WTC11 (cell line): ENCODE results near the gene RAPGEF6. TPM values are rescaled to one million over a fixed set of nuclear protein-coding genes. Genes with fewer than 3 reads are reported as not detected.

Source experiments
- ATAC-seq: fragments of 200-7000 bp; cut with Tn5 transposase; 2 replicates; pipeline ENCODE4 v1.10.0; 2021; ENCODE audit warnings: mild to moderate bottlenecking, moderate library complexity
- CTCF ChIA-PET: fragments of 300-600 bp; sonication (Branson Sonifier 250); formaldehyde crosslinking; loops from one replicate; lab custom pipeline; 2021; ENCODE audit warnings: antibody characterized with exemption; lab: Charles Lee
- POLR2A ChIA-PET: fragments of 350-600 bp; sonication (Branson Sonifier 250); formaldehyde crosslinking; loops from one replicate; lab custom pipeline; 2021; ENCODE audit warnings: antibody characterized with exemption; lab: Charles Lee
- DNase-seq: peaks from one replicate; pipeline ENCODE4 v3.0.0; 2021; ENCODE audit warnings: low spot score
- H3K27ac Mint-ChIP-seq: 2 replicates; pipeline ENCODE4 v1.8.0; 2021; ENCODE audit warnings: mixed read lengths
- H3K27me3 Mint-ChIP-seq: 2 replicates; pipeline ENCODE4 v1.8.0; 2021; ENCODE audit warnings: low read depth, mild to moderate bottlenecking, moderate library complexity, mixed read lengths
- H3K36me3 Mint-ChIP-seq: 2 replicates; pipeline ENCODE4 v1.8.0; 2021; ENCODE audit warnings: mixed read lengths
- H3K4me1 Mint-ChIP-seq: 2 replicates; pipeline ENCODE4 v1.8.0; 2022; ENCODE audit warnings: mixed read lengths
- H3K4me3 Mint-ChIP-seq: 2 replicates; pipeline ENCODE4 v1.8.0; 2021; ENCODE audit warnings: mild to moderate bottlenecking, moderate library complexity, mixed read lengths
- H3K9me3 Mint-ChIP-seq: 2 replicates; pipeline ENCODE4 v1.8.0; 2021; ENCODE audit warnings: mixed read lengths
- CREM ChIP-seq: sonication (generic); formaldehyde crosslinking; IDR thresholded peaks from 2 replicates; pipeline ENCODE4 v1.8.1; 2022; ENCODE audit warnings: mild to moderate bottlenecking, missing genetic modification reagents, moderate library complexity
- EMX1 ChIP-seq: fragments of 250-450 bp; sonication (Bioruptor Pico); IDR thresholded peaks from 2 replicates; pipeline ENCODE4 v1.8.0; 2021; ENCODE audit warnings: mild to moderate bottlenecking
- FOXJ3 ChIP-seq: sonication (generic); formaldehyde crosslinking; IDR thresholded peaks from 2 replicates; pipeline ENCODE4 v1.9.0; 2021; ENCODE audit warnings: missing genetic modification reagents, mild to moderate bottlenecking, borderline replicate concordance
- FOXK1 ChIP-seq: sonication (generic); formaldehyde crosslinking; IDR thresholded peaks from 2 replicates; pipeline ENCODE4 v1.8.0; 2022; ENCODE audit warnings: mild to moderate bottlenecking, moderate library complexity, missing genetic modification reagents
- FOXP4 ChIP-seq: sonication (generic); formaldehyde crosslinking; IDR thresholded peaks from 2 replicates; pipeline ENCODE4 v1.8.0; 2022; ENCODE audit warnings: mild to moderate bottlenecking, missing genetic modification reagents
- MAX ChIP-seq: sonication (generic); formaldehyde crosslinking; IDR thresholded peaks from 2 replicates; pipeline ENCODE4 v1.8.0; 2022; ENCODE audit warnings: mild to moderate bottlenecking, missing genetic modification reagents
- MXD4 ChIP-seq: fragments of 250-450 bp; sonication (Bioruptor Pico); IDR thresholded peaks from 2 replicates; pipeline ENCODE4 v1.8.0; 2021; ENCODE audit warnings: mild to moderate bottlenecking, moderate library complexity, borderline replicate concordance
- NFYB ChIP-seq: sonication (generic); formaldehyde crosslinking; conservative IDR thresholded peaks from 2 replicates; pipeline ENCODE4 v1.8.0; 2022; ENCODE audit warnings: low read depth, missing genetic modification reagents
- PRDM15 ChIP-seq: sonication (generic); formaldehyde crosslinking; IDR thresholded peaks from 2 replicates; pipeline ENCODE4 v1.8.0; 2022; ENCODE audit warnings: missing genetic modification reagents
- RORB ChIP-seq: fragments of 250-450 bp; sonication (Bioruptor Pico); IDR thresholded peaks from 2 replicates; pipeline ENCODE4 v1.9.0; 2021; ENCODE audit warnings: mild to moderate bottlenecking
- STAT6 ChIP-seq: sonication (generic); formaldehyde crosslinking; conservative IDR thresholded peaks from 2 replicates; pipeline ENCODE4 v1.8.1; 2023; ENCODE audit warnings: mild to moderate bottlenecking, low read depth, missing genetic modification reagents, moderate library complexity
- TEAD4 ChIP-seq: sonication (generic); formaldehyde crosslinking; IDR thresholded peaks from 2 replicates; pipeline ENCODE4 v1.8.0; 2022; ENCODE audit warnings: mild to moderate bottlenecking, missing genetic modification reagents
- ZBTB43 ChIP-seq: sonication (generic); formaldehyde crosslinking; IDR thresholded peaks from 2 replicates; pipeline ENCODE4 v1.8.1; 2023; ENCODE audit warnings: mild to moderate bottlenecking, missing genetic modification reagents
- ZMAT4 ChIP-seq: fragments of 250-450 bp; sonication (Bioruptor Pico); IDR thresholded peaks from 2 replicates; pipeline ENCODE4 v1.9.0; 2021; ENCODE audit warnings: mild to moderate bottlenecking
- ZNF416 ChIP-seq: fragments of 250-450 bp; sonication (Bioruptor Pico); IDR thresholded peaks from 2 replicates; pipeline ENCODE4 v1.9.0; 2021; ENCODE audit warnings: mild to moderate bottlenecking, inconsistent platforms
- ZSCAN18 ChIP-seq: fragments of 250-450 bp; sonication (Bioruptor Pico); IDR thresholded peaks from 2 replicates; pipeline ENCODE4 v2.1.2; 2022; ENCODE audit warnings: mild to moderate bottlenecking, moderate library complexity
- total RNA-seq: library from RNA; stranded (reverse); gene quantifications from 3 replicates; pipeline ENCODE4 v1.2.3, GENCODE V29; 2021

The RAPGEF6 gene
- total RNA-seq, 1 experiment from 2014 or later = 18.0 TPM

- TF ChIP-seq MAX = no peak
Measured at GRCh38 chr5:131533836-131534235, 101.2 kb downstream of the RAPGEF6 start (continued).

GRCh38 chr5:131532031-131532640 is 102.9 kb downstream of the RAPGEF6 start:
- H3K27ac Mint-ChIP-seq = no peak overlapping the region
- no peak overlapping the region for H3K4me3 Mint-ChIP-seq
- no peaks in the 10 kb centered on the region for H3K27me3 Mint-ChIP-seq
- CTCF ChIA-PET = no interaction called here
- POLR2A ChIA-PET = no interaction called here
- DNase-seq (no peak), ATAC-seq (no peak)
- no peaks in the 10 kb centered on the region for H3K9me3 Mint-ChIP-seq
- H3K4me1 Mint-ChIP-seq = peaks cover 15% of the 10 kb centered on the region
- TF ChIP-seq FOXP4 (CRISPR knock-in tag) (no peak), FOXK1 (no peak), STAT6 (CRISPR knock-in tag) (no peak), MAX (no peak), MXD4 (CRISPR knock-in tag) (no peak), ZMAT4 (CRISPR knock-in tag) (no peak), ZSCAN18 (no peak), PRDM15 (CRISPR knock-in tag) (no peak), EMX1 (CRISPR knock-in tag) (no peak), ZNF416 (CRISPR knock-in tag) (no peak), RORB (CRISPR knock-in tag) (no peak), CREM (CRISPR knock-in tag) (no peak), FOXJ3 (CRISPR knock-in tag) (no peak), NFYB (CRISPR knock-in tag) (no peak), TEAD4 (CRISPR knock-in tag) (no peak), ZBTB43 (CRISPR knock-in tag) (no peak)
- no peaks in the 10 kb centered on the region for H3K36me3 Mint-ChIP-seq
